Measurements from ENCODE around the gene IRS1.

The IRS1 gene

GRCh38 chr2:226740039-226740648, 59.5 kb downstream of the IRS1 start:
- no peak for TF ChIP-seq TAF1 (IDR thresholded peaks at IDR 0.05; ENCODE audit: low read depth)
- TF ChIP-seq, protein P1, sequence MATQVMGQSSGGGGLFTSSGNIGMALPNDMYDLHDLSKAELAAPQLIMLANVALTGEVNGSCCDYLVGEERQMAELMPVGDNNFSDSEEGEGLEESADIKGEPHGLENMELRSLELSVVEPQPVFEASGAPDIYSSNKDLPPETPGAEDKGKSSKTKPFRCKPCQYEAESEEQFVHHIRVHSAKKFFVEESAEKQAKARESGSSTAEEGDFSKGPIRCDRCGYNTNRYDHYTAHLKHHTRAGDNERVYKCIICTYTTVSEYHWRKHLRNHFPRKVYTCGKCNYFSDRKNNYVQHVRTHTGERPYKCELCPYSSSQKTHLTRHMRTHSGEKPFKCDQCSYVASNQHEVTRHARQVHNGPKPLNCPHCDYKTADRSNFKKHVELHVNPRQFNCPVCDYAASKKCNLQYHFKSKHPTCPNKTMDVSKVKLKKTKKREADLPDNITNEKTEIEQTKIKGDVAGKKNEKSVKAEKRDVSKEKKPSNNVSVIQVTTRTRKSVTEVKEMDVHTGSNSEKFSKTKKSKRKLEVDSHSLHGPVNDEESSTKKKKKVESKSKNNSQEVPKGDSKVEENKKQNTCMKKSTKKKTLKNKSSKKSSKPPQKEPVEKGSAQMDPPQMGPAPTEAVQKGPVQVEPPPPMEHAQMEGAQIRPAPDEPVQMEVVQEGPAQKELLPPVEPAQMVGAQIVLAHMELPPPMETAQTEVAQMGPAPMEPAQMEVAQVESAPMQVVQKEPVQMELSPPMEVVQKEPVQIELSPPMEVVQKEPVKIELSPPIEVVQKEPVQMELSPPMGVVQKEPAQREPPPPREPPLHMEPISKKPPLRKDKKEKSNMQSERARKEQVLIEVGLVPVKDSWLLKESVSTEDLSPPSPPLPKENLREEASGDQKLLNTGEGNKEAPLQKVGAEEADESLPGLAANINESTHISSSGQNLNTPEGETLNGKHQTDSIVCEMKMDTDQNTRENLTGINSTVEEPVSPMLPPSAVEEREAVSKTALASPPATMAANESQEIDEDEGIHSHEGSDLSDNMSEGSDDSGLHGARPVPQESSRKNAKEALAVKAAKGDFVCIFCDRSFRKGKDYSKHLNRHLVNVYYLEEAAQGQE (IDR thresholded peaks at IDR 0.05; ENCODE audit: low read depth), result no peak
- no peak for TF ChIP-seq USF1 (IDR thresholded peaks at IDR 0.05)
- no peak for TF ChIP-seq MAX (IDR thresholded peaks at IDR 0.05)
- no peak for TF ChIP-seq TEAD4 (IDR thresholded peaks at IDR 0.05)
- no peak for TF ChIP-seq TCF12 (IDR thresholded peaks at IDR 0.05; ENCODE audit: low read depth)
- TF ChIP-seq FOXM1 (IDR thresholded peaks at IDR 0.05; ENCODE audit: borderline replicate concordance, low read depth), result no peak
- no peak for TF ChIP-seq EP300 (IDR thresholded peaks at IDR 0.05; ENCODE audit: borderline replicate concordance)
- no peak for TF ChIP-seq CREB1 (IDR thresholded peaks at IDR 0.05; ENCODE audit: low read depth)
- no peak for TF ChIP-seq NFIC (IDR thresholded peaks at IDR 0.05)
- TF ChIP-seq EGR1 (IDR thresholded peaks at IDR 0.05), result no peak
- no peak for TF ChIP-seq YY1 (IDR thresholded peaks at IDR 0.05; ENCODE audit: low read depth)
- TF ChIP-seq ZBTB7A (IDR thresholded peaks at IDR 0.05; ENCODE audit: low read depth), result no peak
- no peak for TF ChIP-seq RAD21 (IDR thresholded peaks at IDR 0.05; ENCODE audit: low read depth)
- no peak for TF ChIP-seq CEBPB (IDR thresholded peaks at IDR 0.05)

GRCh38 chr2:226739545-226740030, 60.0 kb downstream of the IRS1 start:
- TF ChIP-seq, protein P1 (IDR thresholded peaks at IDR 0.05; ENCODE audit: low read depth), result no peak
- no peak for TF ChIP-seq NFIC (IDR thresholded peaks at IDR 0.05)
- TF ChIP-seq USF1 (IDR thresholded peaks at IDR 0.05), result no peak
- TF ChIP-seq CREB1 (IDR thresholded peaks at IDR 0.05; ENCODE audit: low read depth), result no peak
- no peak for TF ChIP-seq CEBPB (IDR thresholded peaks at IDR 0.05)
- TF ChIP-seq EGR1 (IDR thresholded peaks at IDR 0.05), result no peak
- TF ChIP-seq RAD21 (IDR thresholded peaks at IDR 0.05; ENCODE audit: low read depth), result no peak
- TF ChIP-seq MAX (IDR thresholded peaks at IDR 0.05), result no peak
- no peak for TF ChIP-seq ZBTB7A (IDR thresholded peaks at IDR 0.05; ENCODE audit: low read depth)
- no peak for TF ChIP-seq TAF1 (IDR thresholded peaks at IDR 0.05; ENCODE audit: low read depth)
- no peak for TF ChIP-seq FOXM1 (IDR thresholded peaks at IDR 0.05; ENCODE audit: borderline replicate concordance, low read depth)
- no peak for TF ChIP-seq TEAD4 (IDR thresholded peaks at IDR 0.05)
- no peak for TF ChIP-seq TCF12 (IDR thresholded peaks at IDR 0.05; ENCODE audit: low read depth)
- TF ChIP-seq EP300 (IDR thresholded peaks at IDR 0.05; ENCODE audit: borderline replicate concordance), result no peak

- TF ChIP-seq TAF1 (IDR thresholded peaks at IDR 0.05; ENCODE audit: low read depth) (no peak), TEAD4 (IDR thresholded peaks at IDR 0.05) (peak; percentile 22; the same call in 1 of the 2 replicates)
Measured at GRCh38 chr2:226738821-226739544, 60.6 kb downstream of the IRS1 start.

DNA sequence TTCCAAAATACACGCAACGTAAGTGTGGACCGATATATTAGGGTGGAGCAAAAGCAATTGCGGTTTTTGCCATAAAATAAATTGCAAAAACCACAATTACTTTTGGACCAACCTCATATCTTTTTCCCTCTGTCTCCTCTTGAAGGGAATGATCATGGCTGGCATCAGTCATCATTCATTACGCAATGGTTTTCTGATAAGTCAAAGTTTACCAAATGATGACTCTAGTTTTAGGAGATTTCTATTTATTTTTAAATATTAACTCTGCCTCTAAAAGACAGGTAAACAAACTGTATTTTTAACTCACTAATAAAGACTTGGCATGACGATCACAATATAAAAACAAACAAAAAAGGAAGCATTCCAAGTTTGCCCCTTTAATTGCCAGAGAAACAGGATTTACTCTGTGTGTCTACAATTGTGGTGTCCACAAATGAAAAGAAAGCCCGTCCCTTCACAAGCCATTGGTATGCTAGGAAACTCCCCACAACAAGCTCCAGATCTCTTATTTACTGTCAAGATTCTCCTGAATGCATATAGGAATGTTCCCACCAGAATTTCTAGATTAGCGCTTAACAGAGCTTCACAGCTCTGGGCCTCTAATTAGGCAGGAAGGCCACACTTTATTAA, 61.3 kb downstream of the IRS1 start:
- TF ChIP-seq YY1 (IDR thresholded peaks at IDR 0.05; ENCODE audit: low read depth), result no peak
- no peak for TF ChIP-seq EP300 (IDR thresholded peaks at IDR 0.05; ENCODE audit: borderline replicate concordance)
- TF ChIP-seq MAX (IDR thresholded peaks at IDR 0.05), result no peak
- no peak for TF ChIP-seq TEAD4 (IDR thresholded peaks at IDR 0.05)
- no peak for TF ChIP-seq CEBPB (IDR thresholded peaks at IDR 0.05)
- TF ChIP-seq TCF12 (IDR thresholded peaks at IDR 0.05; ENCODE audit: low read depth), result no peak
- TF ChIP-seq TAF1 (IDR thresholded peaks at IDR 0.05; ENCODE audit: low read depth), result no peak
- no peak for TF ChIP-seq USF1 (IDR thresholded peaks at IDR 0.05)
- no peak for TF ChIP-seq ZBTB7A (IDR thresholded peaks at IDR 0.05; ENCODE audit: low read depth)
- TF ChIP-seq CREB1 (IDR thresholded peaks at IDR 0.05; ENCODE audit: low read depth), result no peak
- TF ChIP-seq, protein P1 (IDR thresholded peaks at IDR 0.05; ENCODE audit: low read depth), result no peak
- no peak for TF ChIP-seq RAD21 (IDR thresholded peaks at IDR 0.05; ENCODE audit: low read depth)
- no peak for TF ChIP-seq EGR1 (IDR thresholded peaks at IDR 0.05)
- no peak for TF ChIP-seq FOXM1 (IDR thresholded peaks at IDR 0.05; ENCODE audit: borderline replicate concordance, low read depth)

All from Ishikawa (cell line).